Measurements from ENCODE around the gene CTNNBL1. TPM values are rescaled to one million over a fixed set of nuclear protein-coding genes. Genes with fewer than 3 reads are reported as not detected.

CTNNBL1 gene
- total RNA-seq, 4 donors from 2014 or later = 15.3 to 31.5 (median 27.2) TPM

DNA sequence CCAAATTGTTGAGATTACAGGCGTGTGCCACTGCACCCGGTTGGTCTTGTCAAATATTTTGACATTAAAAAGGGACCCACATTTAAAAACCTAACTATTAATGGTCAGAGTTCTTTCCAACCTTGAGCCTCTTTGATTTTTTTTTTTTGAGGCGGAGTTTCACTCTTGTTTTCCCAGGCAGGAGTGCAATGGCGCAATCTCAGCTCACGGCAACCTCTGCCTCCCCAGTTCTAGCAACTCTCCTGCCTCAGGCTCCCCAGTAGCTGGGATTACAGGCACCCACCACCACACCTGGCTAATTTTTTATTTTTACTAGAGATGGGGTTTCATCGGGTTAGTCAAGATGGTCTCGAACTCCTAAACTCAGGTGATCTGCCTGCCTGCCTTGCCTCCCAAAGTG is 31.3 kb downstream of the CTNNBL1 start:
- 93 to 96% methylated on average over 6 of the region's 7 CpGs for WGBS, 2 donors
- TF ChIP-seq, protein P1, sequence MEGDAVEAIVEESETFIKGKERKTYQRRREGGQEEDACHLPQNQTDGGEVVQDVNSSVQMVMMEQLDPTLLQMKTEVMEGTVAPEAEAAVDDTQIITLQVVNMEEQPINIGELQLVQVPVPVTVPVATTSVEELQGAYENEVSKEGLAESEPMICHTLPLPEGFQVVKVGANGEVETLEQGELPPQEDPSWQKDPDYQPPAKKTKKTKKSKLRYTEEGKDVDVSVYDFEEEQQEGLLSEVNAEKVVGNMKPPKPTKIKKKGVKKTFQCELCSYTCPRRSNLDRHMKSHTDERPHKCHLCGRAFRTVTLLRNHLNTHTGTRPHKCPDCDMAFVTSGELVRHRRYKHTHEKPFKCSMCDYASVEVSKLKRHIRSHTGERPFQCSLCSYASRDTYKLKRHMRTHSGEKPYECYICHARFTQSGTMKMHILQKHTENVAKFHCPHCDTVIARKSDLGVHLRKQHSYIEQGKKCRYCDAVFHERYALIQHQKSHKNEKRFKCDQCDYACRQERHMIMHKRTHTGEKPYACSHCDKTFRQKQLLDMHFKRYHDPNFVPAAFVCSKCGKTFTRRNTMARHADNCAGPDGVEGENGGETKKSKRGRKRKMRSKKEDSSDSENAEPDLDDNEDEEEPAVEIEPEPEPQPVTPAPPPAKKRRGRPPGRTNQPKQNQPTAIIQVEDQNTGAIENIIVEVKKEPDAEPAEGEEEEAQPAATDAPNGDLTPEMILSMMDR (IDR thresholded peaks at IDR 0.05) = no peak
- no peak for TF ChIP-seq POLR2A (IDR thresholded peaks at IDR 0.05)
- no peak overlapping the region for H3K4me3 ChIP-seq

DNA sequence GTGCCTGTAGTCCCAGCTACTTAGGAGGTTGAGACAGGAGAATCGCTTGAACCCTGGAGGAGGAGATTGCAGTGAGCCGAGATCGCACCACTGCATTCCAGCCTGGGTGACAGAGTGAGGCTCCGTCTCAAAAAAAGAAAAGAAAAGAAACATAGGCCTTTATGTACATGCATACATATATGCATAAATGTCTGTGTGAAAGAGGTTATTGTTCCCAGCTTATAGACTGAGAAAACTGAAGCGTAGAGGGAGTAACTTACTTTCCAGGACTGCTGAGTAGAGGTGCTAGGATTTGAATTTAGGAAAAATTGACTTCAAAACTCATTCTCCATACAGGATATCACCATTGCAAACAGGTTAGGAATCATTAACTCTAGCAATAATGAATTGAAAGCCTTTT is 32.0 kb downstream of the CTNNBL1 start:
- H3K4me1 ChIP-seq = peaks cover 0 to 38% (median 6%) of the 10 kb centered on the region in 3 donors
- no peak for DNase-seq
- no peaks in the 10 kb centered on the region for H3K36me3 ChIP-seq
- no peak for TF ChIP-seq POLR2A (IDR thresholded peaks at IDR 0.05)
- TF ChIP-seq, protein P1 (IDR thresholded peaks at IDR 0.05) = no peak
- H3K27me3 ChIP-seq = no peaks in the 10 kb centered on the region
- 85 to 87% methylated on average over 4 to 5 of the region's 5 CpGs for WGBS, 2 donors
- H3K27ac ChIP-seq = no peak overlapping the region
- no peaks in the 10 kb centered on the region for H3K9me3 ChIP-seq
- no peak overlapping the region for H3K4me3 ChIP-seq
- intact Hi-C loops (cut with DNase I) = no loop called here

More for the DNA sequence above, 31.3 kb downstream of the CTNNBL1 start:
- no peaks in the 10 kb centered on the region for H3K36me3 ChIP-seq
- peaks cover 0 to 34% (median 6%) of the 10 kb centered on the region in 3 donors for H3K4me1 ChIP-seq
- no peaks in the 10 kb centered on the region for H3K27me3 ChIP-seq
- no peak overlapping the region for H3K27ac ChIP-seq
- DNase-seq = no peak
- intact Hi-C loops (cut with DNase I) = no loop called here
- no peaks in the 10 kb centered on the region for H3K9me3 ChIP-seq

DNA sequence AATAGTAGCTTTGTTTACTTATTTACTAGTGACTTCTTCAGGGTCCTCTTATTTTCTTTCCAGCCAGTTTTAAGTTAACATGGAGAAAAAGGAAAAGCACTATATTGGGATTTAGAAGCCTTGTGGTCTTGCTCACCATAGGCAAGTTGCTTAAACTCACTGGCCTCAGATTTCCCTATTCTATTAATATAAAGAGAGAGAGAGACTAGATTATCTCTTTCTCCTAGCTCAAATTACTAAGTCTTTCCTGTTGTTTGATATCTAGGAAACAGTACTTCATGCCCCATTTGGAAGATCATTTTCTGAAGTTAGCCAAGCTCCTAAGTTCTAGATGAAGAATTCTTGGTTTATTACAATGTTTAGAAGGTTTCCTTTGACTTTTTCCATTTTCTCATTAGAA is 32.5 kb downstream of the CTNNBL1 start:
- H3K9me3 ChIP-seq = no peaks in the 10 kb centered on the region
- no peak overlapping the region for H3K27ac ChIP-seq
- H3K36me3 ChIP-seq = no peaks in the 10 kb centered on the region
- peaks cover 0 to 38% (median 6%) of the 10 kb centered on the region in 3 donors for H3K4me1 ChIP-seq
- no peak for DNase-seq
- H3K4me3 ChIP-seq = no peak overlapping the region
- H3K27me3 ChIP-seq = no peaks in the 10 kb centered on the region
- intact Hi-C loops (cut with DNase I) = no loop called here
- TF ChIP-seq, protein P1 (IDR thresholded peaks at IDR 0.05) = no peak
- TF ChIP-seq POLR2A (IDR thresholded peaks at IDR 0.05) = no peak

DNA sequence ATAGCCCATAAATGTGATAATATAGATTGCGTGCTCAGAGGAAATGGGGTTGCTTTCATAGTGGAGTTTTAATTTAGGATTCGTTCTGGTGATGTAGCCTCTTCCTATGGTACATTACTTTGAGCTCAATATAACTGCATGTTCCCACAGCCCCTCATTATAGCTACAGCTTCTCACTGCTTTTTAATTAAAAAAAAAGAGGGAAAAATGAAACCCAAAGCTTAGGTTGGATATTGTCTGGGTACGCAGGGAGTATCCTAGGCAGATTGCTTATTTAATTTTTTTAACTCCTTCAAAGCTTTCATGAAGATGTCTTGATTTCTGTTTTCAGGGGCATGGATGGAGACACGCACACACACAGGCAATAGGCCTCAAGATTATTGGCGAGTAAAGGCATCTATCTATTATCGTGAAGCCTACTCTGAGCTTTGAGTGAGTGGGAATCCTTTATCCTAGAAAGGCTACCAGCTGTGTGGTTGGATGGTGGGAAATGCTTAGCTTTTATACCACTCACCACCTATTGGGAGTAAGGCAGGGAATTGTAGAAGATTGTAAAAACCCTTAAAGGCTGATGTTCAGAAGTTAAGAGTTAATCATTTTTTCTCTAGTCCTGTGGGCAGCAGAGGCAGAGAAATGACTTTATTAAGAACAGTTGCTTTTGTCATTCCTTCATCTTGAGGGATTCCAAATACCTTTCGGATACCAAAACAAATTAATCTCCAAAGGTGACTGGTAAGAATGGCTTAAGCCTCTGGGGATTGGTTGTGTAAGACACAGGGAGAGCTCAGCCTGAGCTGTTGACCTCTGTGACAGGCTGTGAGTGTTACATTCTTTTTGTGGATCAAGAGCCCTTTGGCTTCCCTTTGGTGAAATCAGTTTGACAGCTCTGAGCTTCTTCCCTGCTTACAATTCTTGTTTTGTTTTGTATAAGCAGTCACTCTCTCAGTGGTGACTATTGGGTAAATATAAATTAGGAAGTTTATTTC is 33.4 kb downstream of the CTNNBL1 start:
- TF ChIP-seq POLR2A (IDR thresholded peaks at IDR 0.05) = no peak
- TF ChIP-seq, protein P1 (IDR thresholded peaks at IDR 0.05) = no peak

DNA sequence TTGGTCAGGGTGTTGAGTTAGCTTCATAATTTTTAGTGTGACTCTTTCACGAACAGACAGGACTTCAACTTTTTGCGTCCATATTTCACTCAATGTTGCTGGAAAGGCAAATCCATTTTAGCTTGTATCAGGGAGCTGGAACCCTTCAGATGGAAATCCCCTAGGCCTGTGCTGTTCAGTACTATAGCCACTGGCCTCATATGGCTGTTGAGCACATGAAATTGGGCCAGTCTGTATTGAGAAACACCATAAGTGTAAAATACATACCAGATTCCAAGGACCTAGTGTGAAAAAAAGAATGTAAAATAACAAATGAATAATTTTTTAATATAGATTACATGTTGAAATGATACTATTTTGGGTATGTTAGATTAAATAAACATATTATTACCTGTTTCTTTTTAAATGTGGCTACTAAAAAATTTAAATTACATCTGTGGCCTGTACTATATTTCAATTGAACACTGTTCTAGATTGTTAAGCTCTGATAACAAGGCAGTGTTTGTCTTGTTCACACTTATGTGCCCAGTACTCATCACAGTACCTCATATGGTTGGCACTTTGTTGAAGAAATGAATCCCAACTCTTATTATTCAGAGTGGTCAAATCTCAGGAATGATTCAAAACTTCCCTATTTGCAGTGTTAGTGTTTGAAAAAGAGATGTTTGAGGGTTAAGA is 34.3 kb downstream of the CTNNBL1 start:
- H3K36me3 ChIP-seq = peaks cover 0 to 7% (median 0%) of the 10 kb centered on the region in 3 donors
- 63 to 68% methylated on average over 2 of the region's 2 CpGs for WGBS, 2 donors
- H3K27ac ChIP-seq = peak overlapping the region in 2 of 4 donors; percentile 13 to 31
- H3K4me1 ChIP-seq = peaks cover 0 to 38% (median 6%) of the 10 kb centered on the region in 3 donors
- no peak overlapping the region for H3K4me3 ChIP-seq
- no peaks in the 10 kb centered on the region for H3K9me3 ChIP-seq
- intact Hi-C loops (cut with DNase I) = no loop called here
- no peaks in the 10 kb centered on the region for H3K27me3 ChIP-seq
- TF ChIP-seq POLR2A (IDR thresholded peaks at IDR 0.05) = no peak
- TF ChIP-seq, protein P1 (IDR thresholded peaks at IDR 0.05) = no peak
- DNase-seq = no peak

More for the DNA sequence above, 33.4 kb downstream of the CTNNBL1 start:
- peak overlapping the region in 2 of 4 donors; percentile 13 to 43 for H3K27ac ChIP-seq
- 80 to 88% methylated on average over 7 of the region's 7 CpGs for WGBS, 2 donors
- no peak overlapping the region for H3K4me3 ChIP-seq
- no peaks in the 10 kb centered on the region for H3K36me3 ChIP-seq
- DNase-seq = no peak
- intact Hi-C loops (cut with DNase I) = no loop called here
- no peaks in the 10 kb centered on the region for H3K9me3 ChIP-seq
- H3K27me3 ChIP-seq = no peaks in the 10 kb centered on the region
- H3K4me1 ChIP-seq = peaks cover 0 to 38% (median 6%) of the 10 kb centered on the region in 3 donors
